Esophagus (tissue), 2 donors: ENCODE results near the gene PLEKHA7. TPM values are rescaled to one million over a fixed set of nuclear protein-coding genes. Genes with fewer than 3 reads are reported as not detected.

ENCODE experiments used
- H3K27ac ChIP-seq, 2 donors: one replicate each; pipeline ENCODE4 v1.5.1; 2013; ENCODE audit warnings: low read depth in 2 of 2, mild to moderate bottlenecking in 2 of 2, inconsistent platforms in 1 of 2, low read length in 1 of 2, moderate library complexity in 1 of 2
- H3K27me3 ChIP-seq, 2 donors: one replicate each; pipeline ENCODE4 v1.6.1; 2013; ENCODE audit warnings: low read length in 2 of 2, control low read depth in 1 of 2, mild to moderate bottlenecking in 1 of 2; ENCODE audit not compliant: insufficient read depth in 2 of 2, control insufficient read depth in 1 of 2
- H3K36me3 ChIP-seq, 2 donors: one replicate each; pipeline ENCODE4 v1.6.1; 2013; ENCODE audit warnings: low read length in 1 of 2; ENCODE audit not compliant: control insufficient read depth in 2 of 2, insufficient read depth in 2 of 2
- H3K4me1 ChIP-seq, 2 donors: one replicate each; pipeline ENCODE4 v1.6.1; 2013; ENCODE audit warnings: low read length in 1 of 2; ENCODE audit not compliant: control insufficient read depth in 2 of 2, insufficient read depth in 2 of 2
- H3K4me3 ChIP-seq, 2 donors: one replicate each; pipeline ENCODE4 v1.5.1; 2013; ENCODE audit warnings: low read length in 2 of 2, mild to moderate bottlenecking in 2 of 2, low read depth in 1 of 2, moderate library complexity in 1 of 2
- H3K9me3 ChIP-seq, 2 donors: one replicate each; pipeline ENCODE4 v1.6.1; 2013; ENCODE audit warnings: mild to moderate bottlenecking in 2 of 2, low read depth in 1 of 2, low read length in 1 of 2, moderate library complexity in 1 of 2; ENCODE audit not compliant: control insufficient read depth in 2 of 2, insufficient read depth in 1 of 2
- WGBS, 2 donors: extraction: QIAGEN DNeasy Blood & Tissue Kit; methylation state at CpG; one replicate each; pipeline ENCODE4 v1.1.7; 2013; 5-methylcytosine and 5-hydroxymethylcytosine counted together
- polyA plus RNA-seq, 2 donors: library from polyadenylated mRNA; stranded (reverse); fragments of 200-250 nt; gene quantifications; one replicate each; pipeline ENCODE4 v1.2.3, GENCODE V29; 2013
- donor health status: healthy with polysubstance abuse.
- donor health status: Bipolar disorder and iron deficiency.

PLEKHA7 gene
- polyA plus RNA-seq, 2 donors, result 41.4 to 46.0 TPM

DNA sequence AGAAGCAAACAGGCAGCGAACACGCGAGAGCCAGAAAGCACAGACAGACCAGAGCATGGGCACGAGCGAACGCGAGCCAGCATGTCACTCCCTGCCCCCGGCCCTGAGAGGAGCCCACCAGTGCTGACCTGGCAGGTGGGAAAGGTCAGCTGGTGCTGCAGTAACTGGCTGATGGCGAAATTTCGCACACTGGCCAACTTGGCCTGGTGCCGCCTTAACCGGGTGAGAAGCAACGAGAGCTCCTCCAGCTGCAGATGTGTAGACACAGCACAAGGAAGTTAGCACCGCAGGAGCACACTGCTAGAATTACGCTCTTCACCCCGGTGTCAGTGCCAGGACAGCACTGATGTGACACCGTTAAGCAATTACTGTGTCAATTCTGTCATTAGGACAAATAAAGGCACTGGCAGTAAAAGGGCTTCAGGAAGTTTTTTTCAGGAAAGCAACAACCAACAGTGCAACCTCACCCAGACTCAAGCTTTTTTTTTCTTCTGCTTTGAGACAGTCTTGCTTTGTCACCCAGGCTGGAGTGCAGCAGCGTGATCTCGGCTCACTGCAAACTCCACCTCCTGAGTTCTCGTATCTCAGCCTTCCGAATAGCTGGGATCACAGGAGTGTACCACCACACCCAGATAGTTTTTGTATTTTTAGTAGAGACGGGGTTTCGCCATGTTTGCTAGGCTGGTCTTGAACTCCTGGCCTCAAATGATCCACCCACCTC, 199.0 kb downstream of the PLEKHA7 start:
- no peaks in the 10 kb centered on the region for H3K27me3 ChIP-seq
- 61 to 69% methylated on average over 23 of the region's 23 CpGs for WGBS, 2 donors
- peaks cover under 1 to 3% of the 10 kb centered on the region in 2 donors for H3K4me1 ChIP-seq
- no peaks in the 10 kb centered on the region for H3K9me3 ChIP-seq
- peaks cover 14 to 39% of the 10 kb centered on the region in 2 donors for H3K36me3 ChIP-seq
- no peak overlapping the region for H3K27ac ChIP-seq
- no peak overlapping the region for H3K4me3 ChIP-seq

DNA sequence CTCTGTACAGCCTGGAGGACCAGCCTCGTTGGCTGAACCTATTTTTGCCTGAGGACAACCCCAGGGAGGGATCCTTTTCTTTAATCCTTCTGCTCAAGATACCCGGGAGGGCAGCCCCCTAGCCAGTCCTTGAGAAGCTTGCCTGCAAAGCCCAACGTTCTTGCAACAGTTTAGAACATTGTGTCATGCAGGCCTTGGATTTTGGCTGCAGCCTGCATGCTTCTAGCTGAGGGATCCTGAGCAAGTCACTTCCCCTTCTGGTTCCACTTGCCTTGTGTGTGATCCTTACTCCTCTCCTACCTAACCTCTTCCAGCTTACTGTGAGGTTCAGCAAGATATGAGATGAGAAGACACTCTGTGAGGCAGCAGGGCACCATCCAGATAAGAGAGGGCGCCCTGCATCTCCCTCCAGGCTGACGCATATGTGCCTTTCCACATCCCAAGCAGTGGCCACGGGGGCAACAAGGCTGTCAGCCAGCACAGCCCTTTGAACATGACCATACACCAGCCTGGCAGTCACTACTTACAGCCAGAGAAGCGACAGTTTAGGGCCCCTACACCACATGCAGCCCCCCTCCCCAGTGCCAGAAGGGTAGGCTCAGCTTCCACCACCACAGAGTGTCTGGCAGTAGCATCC, 199.7 kb downstream of the PLEKHA7 start:
- Histone ChIP-seq H3K27me3 (no peaks in the 10 kb centered on the region), H3K4me1 (peaks cover 3 to 5% of the 10 kb centered on the region in 2 donors), H3K27ac (no peak overlapping the region), H3K9me3 (no peaks in the 10 kb centered on the region), H3K4me3 (no peak overlapping the region), H3K36me3 (peaks cover 14 to 44% of the 10 kb centered on the region in 2 donors)
- WGBS, 2 donors, result 77 to 81% methylated on average over 7 of the region's 7 CpGs

DNA sequence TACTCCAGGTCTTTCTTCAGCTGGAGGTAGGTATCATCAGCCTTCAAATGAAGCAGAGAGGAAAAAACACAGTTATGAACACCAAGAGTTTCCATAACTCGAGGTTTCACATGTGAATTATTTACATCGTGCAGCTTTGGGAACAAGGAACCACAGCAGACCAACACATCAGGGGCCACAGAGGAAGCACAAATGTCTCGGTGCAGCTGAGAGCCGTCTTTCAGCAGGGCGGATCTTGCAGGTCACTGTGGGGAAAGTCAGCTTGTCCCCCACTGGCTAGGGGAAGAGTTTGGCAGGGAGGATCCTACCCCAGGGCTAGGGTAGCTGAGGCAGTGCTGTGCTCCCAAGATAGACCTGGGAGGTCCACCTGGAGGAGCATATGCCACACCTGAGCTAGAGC, 201.1 kb downstream of the PLEKHA7 start:
- H3K4me3 ChIP-seq, result no peak overlapping the region
- H3K4me1 ChIP-seq, result peaks cover 3 to 5% of the 10 kb centered on the region in 2 donors
- H3K9me3 ChIP-seq, result no peaks in the 10 kb centered on the region
- peaks cover 14 to 44% of the 10 kb centered on the region in 2 donors for H3K36me3 ChIP-seq
- no peaks in the 10 kb centered on the region for H3K27me3 ChIP-seq
- WGBS, 2 donors, result 86 to 87% methylated on average over 5 of the region's 5 CpGs
- H3K27ac ChIP-seq, result no peak overlapping the region

DNA sequence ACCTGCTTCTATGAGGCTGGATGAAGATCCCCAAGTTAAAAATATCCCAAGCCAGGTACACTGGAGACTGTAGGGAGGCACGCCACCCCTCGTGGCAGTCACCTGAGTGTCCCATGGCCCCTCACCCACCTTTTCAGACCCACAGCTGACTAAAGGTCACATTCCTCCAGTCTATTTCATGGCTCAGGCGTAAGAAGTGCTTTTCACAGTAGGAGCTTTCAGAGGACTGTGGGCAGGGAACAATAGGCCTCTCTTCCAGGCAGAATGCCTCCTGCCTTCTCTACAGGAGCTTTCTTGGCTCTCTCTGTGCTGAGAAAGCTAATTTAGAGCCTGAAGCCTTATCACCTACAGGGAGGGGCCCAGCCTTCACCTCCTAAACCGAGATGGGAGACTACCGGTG, 201.9 kb downstream of the PLEKHA7 start:
- Histone ChIP-seq H3K4me1 (peaks cover 3 to 5% of the 10 kb centered on the region in 2 donors), H3K4me3 (no peak overlapping the region), H3K27me3 (no peaks in the 10 kb centered on the region), H3K36me3 (peaks cover 14 to 40% of the 10 kb centered on the region in 2 donors), H3K27ac (no peak overlapping the region), H3K9me3 (no peaks in the 10 kb centered on the region)
- 74 to 86% methylated on average over 5 of the region's 5 CpGs for WGBS, 2 donors

DNA sequence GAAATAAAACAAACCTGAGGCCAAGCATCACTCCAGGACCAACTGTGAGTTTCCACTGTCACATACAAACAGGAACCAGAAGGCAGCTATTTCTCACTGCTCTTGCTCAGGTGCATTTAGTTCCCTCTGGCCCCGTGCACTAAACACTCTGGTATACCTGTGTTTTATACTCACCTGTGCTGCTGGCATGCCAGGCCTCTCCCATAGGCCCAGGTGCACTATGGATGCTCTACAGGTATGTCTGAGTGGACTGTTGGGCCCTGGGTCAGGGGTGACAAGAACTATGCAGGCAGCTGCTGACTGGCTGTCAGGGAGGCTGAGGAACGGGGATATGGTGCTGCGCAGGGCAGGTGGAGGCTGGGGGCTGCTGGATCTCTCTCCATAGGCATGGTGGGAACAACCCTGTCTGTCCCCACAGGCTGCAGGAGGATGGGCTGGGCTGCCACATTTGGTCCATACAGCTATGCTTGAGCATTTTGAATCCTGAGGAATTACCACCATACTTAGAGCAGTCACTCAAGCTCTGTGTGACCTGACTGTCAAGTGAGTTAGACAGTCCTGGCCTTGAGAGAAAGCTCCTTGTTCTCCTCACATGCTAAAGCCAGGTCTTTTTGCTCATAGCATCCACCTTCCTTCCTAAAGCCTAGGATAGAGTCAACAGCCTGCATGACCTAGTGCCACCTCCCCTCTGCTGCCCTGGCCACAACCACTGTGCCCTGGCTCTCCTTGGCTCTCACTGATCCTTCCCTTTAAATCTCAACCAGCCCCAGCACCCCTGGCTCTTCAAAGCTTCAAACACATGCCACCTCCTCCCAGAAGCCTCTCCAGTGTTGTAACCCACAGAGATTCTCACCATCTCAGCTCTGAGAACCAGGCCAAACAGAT, 202.8 kb downstream of the PLEKHA7 start:
- Histone ChIP-seq H3K27ac (peak overlapping the region in 1 of 2 donors; percentile 33), H3K9me3 (no peaks in the 10 kb centered on the region), H3K36me3 (peaks cover 14 to 38% of the 10 kb centered on the region in 2 donors), H3K4me1 (peaks cover 3 to 8% of the 10 kb centered on the region in 2 donors), H3K27me3 (no peaks in the 10 kb centered on the region), H3K4me3 (no peak overlapping the region)
- WGBS, 2 donors, result 90 to 98% methylated on average over 3 of the region's 3 CpGs

DNA sequence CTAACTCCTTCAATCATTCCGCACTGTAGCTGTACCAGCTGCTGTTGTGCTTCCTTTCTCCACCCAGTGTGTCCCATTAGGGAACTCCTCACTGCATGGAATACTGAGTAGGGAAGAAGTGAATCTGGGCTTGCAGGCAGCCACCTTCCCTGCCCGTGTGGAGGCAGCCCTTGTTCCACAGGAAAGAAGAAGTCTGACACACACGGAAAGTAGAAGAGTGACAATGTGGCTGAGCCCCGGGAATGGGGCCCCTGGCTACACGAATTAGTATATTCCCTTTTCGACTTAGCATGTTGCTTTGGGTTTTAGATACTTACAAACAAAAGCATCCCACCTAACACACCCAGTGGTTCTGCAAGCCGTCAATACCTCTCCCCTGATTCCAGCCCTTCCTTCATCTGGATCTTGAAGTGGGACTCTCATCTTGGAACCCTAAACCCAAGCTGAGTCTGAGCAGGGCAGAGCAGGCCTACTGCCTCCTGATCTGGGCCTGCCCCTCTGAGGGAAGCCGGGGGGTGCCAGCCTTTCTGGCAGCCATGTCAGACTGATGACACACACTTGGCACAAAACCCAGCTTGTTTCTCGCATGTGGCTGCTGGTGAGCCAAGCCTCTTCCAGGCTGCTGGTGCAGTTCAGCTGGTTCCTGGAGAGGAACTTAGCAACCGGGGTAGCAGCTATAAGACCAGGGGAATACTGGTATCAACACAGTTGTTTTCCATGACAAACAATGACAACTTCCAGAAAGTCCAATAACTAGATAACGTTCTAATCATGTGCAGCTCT, 204.1 kb downstream of the PLEKHA7 start:
- 53 to 62% methylated on average over 11 of the region's 11 CpGs for WGBS, 2 donors
- Histone ChIP-seq H3K27me3 (no peaks in the 10 kb centered on the region), H3K27ac (peak overlapping the region; percentile 33 to 46), H3K9me3 (no peaks in the 10 kb centered on the region), H3K36me3 (peaks cover 14 to 35% of the 10 kb centered on the region in 2 donors), H3K4me3 (no peak overlapping the region), H3K4me1 (peaks cover 3 to 9% of the 10 kb centered on the region in 2 donors)

DNA sequence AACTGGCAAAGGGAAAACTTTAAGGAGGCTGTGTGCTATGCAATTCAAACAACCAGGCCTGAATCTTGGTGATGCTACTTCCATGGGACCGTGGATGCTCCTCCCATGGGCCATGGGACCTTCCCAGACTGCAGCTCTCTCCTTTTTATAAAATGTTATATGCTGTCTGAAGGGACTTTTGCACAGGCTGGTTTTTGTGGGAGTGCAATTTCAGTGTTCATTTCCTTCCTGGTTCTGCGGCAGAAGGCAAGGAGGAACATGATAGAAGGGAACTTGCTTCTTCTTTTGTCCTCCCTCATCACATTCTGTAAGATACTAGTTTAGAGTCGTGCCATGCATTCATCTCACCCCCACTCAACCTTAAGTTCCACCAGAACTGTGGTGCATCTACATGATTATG, 206.9 kb downstream of the PLEKHA7 start:
- H3K4me3 ChIP-seq, result no peak overlapping the region
- WGBS, 2 donors, result 56 to 61% methylated on average over 3 of the region's 3 CpGs
- no peaks in the 10 kb centered on the region for H3K9me3 ChIP-seq
- no peaks in the 10 kb centered on the region for H3K27me3 ChIP-seq
- H3K4me1 ChIP-seq, result peaks cover 3 to 9% of the 10 kb centered on the region in 2 donors
- peaks cover 2 to 20% of the 10 kb centered on the region in 2 donors for H3K36me3 ChIP-seq
- no peak overlapping the region for H3K27ac ChIP-seq

DNA sequence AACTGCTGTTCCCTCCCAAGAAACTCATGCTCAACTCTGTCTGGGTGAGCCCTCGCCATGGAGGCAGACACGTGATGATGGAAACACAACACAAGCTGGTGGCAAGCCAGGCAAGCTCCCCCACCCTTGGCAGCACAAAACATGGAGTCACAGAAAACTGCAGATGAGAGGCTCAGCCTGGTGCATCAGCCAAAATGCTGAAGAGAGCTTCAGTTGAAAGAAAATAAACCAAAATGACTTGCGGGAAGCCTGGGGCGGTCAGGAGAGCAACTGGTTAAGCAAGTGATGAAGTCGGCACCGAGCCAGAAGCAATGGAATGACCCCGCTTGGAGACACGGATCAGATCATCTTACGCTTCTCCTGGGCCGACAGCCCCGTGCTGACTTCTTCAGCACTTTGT, 207.4 kb downstream of the PLEKHA7 start:
- no peaks in the 10 kb centered on the region for H3K27me3 ChIP-seq
- H3K4me1 ChIP-seq, result peaks cover 3 to 9% of the 10 kb centered on the region in 2 donors
- 28 to 49% methylated on average over 11 of the region's 11 CpGs for WGBS, 2 donors
- peak overlapping the region in 1 of 2 donors; percentile 38 for H3K27ac ChIP-seq
- H3K36me3 ChIP-seq, result peaks cover 0 to 18% of the 10 kb centered on the region in 2 donors
- no peak overlapping the region for H3K4me3 ChIP-seq
- H3K9me3 ChIP-seq, result no peaks in the 10 kb centered on the region

DNA sequence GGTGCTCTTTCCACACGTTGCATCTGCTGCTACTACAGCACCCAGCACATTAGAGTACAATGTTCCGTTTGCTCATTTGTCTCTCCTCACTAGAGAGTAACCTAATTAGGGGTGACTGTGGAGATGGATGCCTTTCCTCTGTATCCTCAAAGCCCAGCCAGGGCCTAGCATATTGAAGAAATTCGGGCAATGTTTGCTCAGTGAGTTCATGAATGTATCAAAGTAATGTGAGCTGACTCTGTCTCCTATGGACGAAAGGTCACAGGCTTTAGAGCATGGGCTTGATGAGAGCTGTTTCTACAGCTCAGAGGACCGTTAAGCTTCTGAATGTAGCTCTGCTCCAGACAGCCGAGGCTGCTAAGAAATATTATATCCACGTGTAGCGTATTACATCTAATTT, 208.3 kb downstream of the PLEKHA7 start:
- Histone ChIP-seq H3K27me3 (no peaks in the 10 kb centered on the region), H3K36me3 (peaks cover 0 to 21% of the 10 kb centered on the region in 2 donors)

More for the DNA sequence above, 208.3 kb downstream of the PLEKHA7 start:
- H3K4me1 ChIP-seq, result peaks cover 0 to 9% of the 10 kb centered on the region in 2 donors
- no peak overlapping the region for H3K27ac ChIP-seq
- no peaks in the 10 kb centered on the region for H3K9me3 ChIP-seq
- no peak overlapping the region for H3K4me3 ChIP-seq
- WGBS, 2 donors, result 78 to 85% methylated on average over 8 of the region's 8 CpGs
